Vagina (tissue), 2 donors: ENCODE measurements around the gene GP1BA. TPM values are rescaled to one million over a fixed set of nuclear protein-coding genes. Genes with fewer than 3 reads are reported as not detected.
A peak's percentile ranks its signal among the peaks of the same experiment; 100 is the strongest.

Experiments
- DNase-seq, 2 donors: peaks; one replicate each; pipeline ENCODE4 v3.0.0-alpha.2; 2017; ENCODE audit errors: extremely low spot score in 2 of 2
- H3K27ac ChIP-seq: fragments of 200-600 bp; sonication (generic); one replicate; pipeline ENCODE4 v1.5.1; 2019
- H3K27me3 ChIP-seq: fragments of 200-600 bp; sonication (generic); one replicate; pipeline ENCODE4 v1.5.1; 2019
- H3K36me3 ChIP-seq, 2 donors: fragments of 200-600 bp; sonication (generic); one replicate each; pipeline ENCODE4 v1.5.1; 2017 to 2019
- H3K4me1 ChIP-seq: fragments of 200-600 bp; sonication (generic); one replicate; pipeline ENCODE4 v1.5.1; 2019
- H3K4me3 ChIP-seq, 2 donors: fragments of 200-600 bp; sonication (generic); 1 replicate in 1 of 2; 2 replicates in 1 of 2; pipeline ENCODE4 v1.5.1; 2016 to 2019
- H3K9me3 ChIP-seq: fragments of 200-600 bp; sonication (generic); one replicate; pipeline ENCODE4 v1.5.1; 2019
- CTCF ChIP-seq, 3 experiments: fragments of 450-650 bp in 2 of 3; fragments of 200-600 bp in 1 of 3; sonication (generic) in 1 of 3; IDR thresholded peaks; one replicate each; pipeline ENCODE4 v1.5.1; 2017 to 2019; ENCODE audit warnings: antibody characterized with exemption in 3 of 3, mild to moderate bottlenecking in 2 of 3, moderate library complexity in 2 of 3
- POLR2A ChIP-seq, 2 donors: fragments of 450-650 bp; IDR thresholded peaks; one replicate each; pipeline ENCODE4 v1.6.1; 2017; ENCODE audit warnings: antibody characterized with exemption in 2 of 2, mild to moderate bottlenecking in 2 of 2, moderate library complexity in 2 of 2
- POLR2AphosphoS5 ChIP-seq, 2 donors: sonication (generic); formaldehyde crosslinking; IDR thresholded peaks; one replicate each; pipeline ENCODE4 v1.9.0; 2017; ENCODE audit warnings: antibody characterized with exemption in 2 of 2, mild to moderate bottlenecking in 2 of 2, low read depth in 1 of 2; ENCODE audit not compliant: insufficient read depth in 1 of 2
- intact Hi-C: fragments of 100-400 bp; cut with DNase I; formaldehyde crosslinking; loops from one replicate; pipeline ENCODE4 v1.15.1; 2023
- total RNA-seq: library from RNA; depleted of rRNA; stranded (reverse); fragments of >200 nt; gene quantifications from one replicate; pipeline ENCODE4 v1.2.3, GENCODE V29; 2016

GP1BA gene
- total RNA-seq, 1 donor from 2014 or later = not detected

DNA sequence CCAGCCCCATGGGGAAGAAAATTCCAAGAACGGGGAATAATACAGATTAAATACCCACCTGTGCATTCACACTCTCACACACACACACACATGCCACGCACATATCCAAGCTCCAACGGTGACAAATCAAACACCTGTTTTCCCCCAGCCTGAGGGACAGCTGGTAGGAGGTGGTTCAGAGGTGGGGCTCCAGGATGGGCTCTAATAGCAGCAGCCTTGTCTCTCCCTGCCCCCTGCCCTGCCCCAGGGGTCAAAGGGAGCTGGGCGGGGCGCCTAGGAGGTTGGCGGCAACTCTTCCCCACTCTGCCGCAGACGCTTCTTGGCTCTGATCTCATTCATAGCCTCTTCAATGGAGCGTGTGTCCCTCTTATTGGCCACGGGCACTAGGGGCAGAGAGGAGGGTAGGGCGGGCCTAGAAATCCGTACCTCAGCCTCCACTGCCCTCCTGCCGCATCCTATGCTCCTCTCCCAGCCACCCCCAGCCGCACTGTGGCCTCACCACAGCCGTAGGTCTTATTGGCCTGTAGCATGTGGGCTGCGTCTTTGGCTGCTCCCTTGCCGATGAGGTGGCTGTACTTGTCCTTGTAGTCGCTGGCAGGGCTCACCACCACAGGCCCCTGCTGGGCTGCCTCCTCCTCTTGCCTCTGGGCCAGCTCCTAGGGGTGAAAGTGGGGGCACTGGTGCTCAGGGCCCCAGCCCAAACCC is 27.3 kb downstream of the GP1BA start:
- no peak for TF ChIP-seq POLR2AphosphoS5 (IDR thresholded peaks at IDR 0.05; ENCODE audit: insufficient read depth in 1 of 2, low read depth in 1 of 2)
- no peak for TF ChIP-seq POLR2A (IDR thresholded peaks at IDR 0.05)
- H3K27ac ChIP-seq = no peak overlapping the region
- H3K9me3 ChIP-seq = no peaks in the 10 kb centered on the region
- H3K4me1 ChIP-seq = no peaks in the 10 kb centered on the region
- intact Hi-C loops = no loop called here
- peaks cover 0 to 20% of the 10 kb centered on the region in 2 donors for H3K36me3 ChIP-seq
- H3K4me3 ChIP-seq = no peak overlapping the region
- H3K27me3 ChIP-seq = no peaks in the 10 kb centered on the region
- no peak for DNase-seq

GRCh38 chr17:4960279-4960922 is 28.3 kb downstream of the GP1BA start:
- Histone ChIP-seq H3K4me1 (peaks cover 7% of the 10 kb centered on the region), H3K27me3 (no peaks in the 10 kb centered on the region), H3K27ac (no peak overlapping the region), H3K9me3 (no peaks in the 10 kb centered on the region), H3K4me3 (no peak overlapping the region), H3K36me3 (peaks cover 0 to 20% of the 10 kb centered on the region in 2 donors)
- no peak for DNase-seq
- intact Hi-C loops = no loop called here
- TF ChIP-seq POLR2AphosphoS5 (IDR thresholded peaks at IDR 0.05; ENCODE audit: insufficient read depth in 1 of 2, low read depth in 1 of 2) = no peak
- TF ChIP-seq CTCF (IDR thresholded peaks at IDR 0.05) = no peak
- TF ChIP-seq POLR2A (IDR thresholded peaks at IDR 0.05) = no peak

- DNase-seq = no peak
- intact Hi-C loops = no loop called here
- no peak for TF ChIP-seq POLR2AphosphoS5 (IDR thresholded peaks at IDR 0.05; ENCODE audit: insufficient read depth in 1 of 2, low read depth in 1 of 2)
- TF ChIP-seq CTCF (IDR thresholded peaks at IDR 0.05) = no peak
- TF ChIP-seq POLR2A (IDR thresholded peaks at IDR 0.05) = no peak
- Histone ChIP-seq H3K27me3 (no peaks in the 10 kb centered on the region), H3K4me3 (no peak overlapping the region), H3K9me3 (no peaks in the 10 kb centered on the region), H3K36me3 (peaks cover 0 to 6% of the 10 kb centered on the region in 2 donors), H3K4me1 (peaks cover 44% of the 10 kb centered on the region), H3K27ac (peak overlapping the region; percentile 96)
Observed at GRCh38 chr17:4965311-4965986, 33.4 kb downstream of the GP1BA start.

DNA sequence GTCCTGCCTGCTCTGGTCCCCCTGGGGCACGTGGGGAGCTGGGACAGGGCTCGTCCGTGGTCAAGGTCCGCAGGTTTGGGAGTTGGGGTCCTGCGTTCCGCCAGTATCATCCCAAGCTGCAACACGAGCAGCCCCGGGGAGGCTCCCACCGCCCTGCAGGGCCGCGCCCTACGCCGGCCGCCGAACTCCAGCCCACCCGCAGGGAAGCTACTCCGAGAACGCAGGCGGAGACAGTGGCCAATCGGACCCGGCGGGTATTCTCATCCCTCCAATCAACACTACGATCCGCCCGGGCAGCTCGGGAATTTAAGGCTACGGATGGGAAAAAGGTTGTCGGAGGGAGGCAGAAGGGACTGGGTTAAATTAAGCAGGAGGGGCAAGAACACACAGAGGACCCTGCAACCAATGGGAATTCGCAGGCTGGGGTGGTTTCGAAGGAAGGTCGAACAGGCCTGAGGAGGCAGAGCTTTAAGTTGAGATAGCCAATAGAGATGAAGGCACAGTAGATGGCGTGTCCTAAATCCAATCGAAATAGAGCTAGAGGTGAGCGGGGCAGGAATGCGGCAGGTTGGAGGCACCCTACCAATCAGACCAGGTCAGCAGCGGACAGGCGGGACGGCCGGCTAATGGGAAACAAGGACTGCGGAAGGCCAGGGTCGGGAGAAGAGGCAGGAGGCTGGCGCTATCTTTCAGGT is 34.9 kb downstream of the GP1BA start:
- peak; percentile 100 for DNase-seq
- Histone ChIP-seq H3K4me1 (peaks cover 44% of the 10 kb centered on the region), H3K4me3 (peak overlapping the region; percentile 68 to 83), H3K36me3 (peaks cover 0 to 6% of the 10 kb centered on the region in 2 donors), H3K9me3 (no peaks in the 10 kb centered on the region), H3K27me3 (no peaks in the 10 kb centered on the region), H3K27ac (peak overlapping the region; percentile 96)
- peak in 1 of 2 donors; percentile 40 for TF ChIP-seq POLR2A (IDR thresholded peaks at IDR 0.05)
- no peak for TF ChIP-seq POLR2AphosphoS5 (IDR thresholded peaks at IDR 0.05; ENCODE audit: insufficient read depth in 1 of 2, low read depth in 1 of 2)
- TF ChIP-seq CTCF (IDR thresholded peaks at IDR 0.05) = no peak
- intact Hi-C loops = no loop called here
